GM21723 (cell line): ENCODE results near the gene CYP27B1.
"Not testable (repeated sequence)": the region's sequence is repeated elsewhere in the genome, so short reads cannot be mapped to it uniquely, and the experiment has no call there.

ENCODE experiments used
- ATAC-seq: cut with Tn5 transposase; IDR thresholded peaks from one replicate; pipeline ENCODE4 v1.9.1; 2021; ENCODE audit warnings: mild to moderate bottlenecking, moderate library complexity; ENCODE audit not compliant: unreplicated experiment

CYP27B1 gene

GRCh38 chr12:57724936-57725740 lies 41.7 kb downstream of the CYP27B1 start:
- no peak for ATAC-seq

- no peak for ATAC-seq
Measured at GRCh38 chr12:57724003-57724935, 42.6 kb downstream of the CYP27B1 start.

GRCh38 chr12:57723630-57723962 lies 43.3 kb downstream of the CYP27B1 start:
- ATAC-seq: no peak

- ATAC-seq: no peak
Measured at GRCh38 chr12:57722716-57723629, 43.9 kb downstream of the CYP27B1 start.

GRCh38 chr12:57721846-57722608 lies 44.9 kb downstream of the CYP27B1 start:
- ATAC-seq: not testable (repeated sequence)

- ATAC-seq: no peak
Measured at GRCh38 chr12:57720606-57721595, 46.0 kb downstream of the CYP27B1 start.

- no peak for ATAC-seq
Measured at GRCh38 chr12:57719777-57720605, 46.9 kb downstream of the CYP27B1 start.

- no peak for ATAC-seq
Measured at GRCh38 chr12:57718641-57719528, 48.0 kb downstream of the CYP27B1 start.

GRCh38 chr12:57717846-57718640 lies 48.8 kb downstream of the CYP27B1 start:
- no peak for ATAC-seq

- no peak for ATAC-seq
Measured at GRCh38 chr12:57717131-57717530, 49.7 kb downstream of the CYP27B1 start.

GRCh38 chr12:57716305-57716704 lies 50.6 kb downstream of the CYP27B1 start:
- ATAC-seq: no peak

- ATAC-seq: no peak
Measured at GRCh38 chr12:57715786-57716185, 51.1 kb downstream of the CYP27B1 start.

- not testable (repeated sequence) for ATAC-seq
Measured at GRCh38 chr12:57715036-57715748, 51.7 kb downstream of the CYP27B1 start.

- ATAC-seq: no peak
Measured at GRCh38 chr12:57713209-57713608, 53.7 kb downstream of the CYP27B1 start.

GRCh38 chr12:57712701-57713100 lies 54.2 kb downstream of the CYP27B1 start:
- ATAC-seq: no peak
